ENCODE data around the gene HTRA1. TPM values are rescaled to one million over a fixed set of nuclear protein-coding genes. Genes with fewer than 3 reads are reported as not detected.

The HTRA1 gene
- total RNA-seq, 1 experiment from 2014 or later = 1,894 TPM

DNA sequence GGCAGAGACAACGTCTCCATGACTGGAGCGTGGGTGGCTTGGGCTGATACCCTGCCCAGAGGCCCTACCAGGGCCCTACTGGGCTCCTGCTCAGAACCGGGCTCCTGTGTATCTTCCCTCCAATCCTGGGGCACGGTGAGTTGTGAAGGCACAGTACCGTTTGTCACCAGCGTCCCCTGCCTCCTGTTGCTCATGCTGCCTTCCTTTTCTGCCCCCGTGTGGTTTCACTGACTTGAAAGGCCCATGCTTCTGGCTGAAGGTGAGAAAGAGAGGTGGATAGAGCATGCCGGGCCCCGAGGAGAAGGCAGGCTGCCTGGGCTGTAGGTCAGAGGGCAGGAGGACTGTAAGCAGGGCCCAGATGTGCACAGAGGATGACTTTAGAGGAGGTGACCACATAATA is 90.1 kb downstream of the HTRA1 start:
- no peak for DNase-seq (ENCODE audit: low read depth)

DNA sequence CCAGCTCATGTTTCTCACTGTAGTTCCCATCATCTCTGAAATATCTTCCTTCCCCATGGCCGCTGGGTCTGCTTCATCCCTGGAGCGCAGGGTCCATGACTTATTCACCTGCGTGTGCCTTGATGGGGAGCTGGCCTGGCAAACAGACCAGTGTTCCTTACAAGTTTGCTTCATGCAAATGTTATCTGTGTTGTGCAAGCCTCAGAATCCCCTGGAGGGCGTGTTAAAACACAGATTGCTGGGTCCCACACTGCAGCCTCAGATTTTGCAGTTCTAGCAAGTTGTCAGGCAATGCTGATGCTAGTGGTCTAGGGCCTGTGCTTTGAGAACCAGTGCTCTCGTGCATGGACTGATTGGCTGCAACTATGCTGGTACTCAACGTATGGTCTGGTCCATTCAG is 92.0 kb downstream of the HTRA1 start:
- no peak for DNase-seq (ENCODE audit: low read depth)

DNA sequence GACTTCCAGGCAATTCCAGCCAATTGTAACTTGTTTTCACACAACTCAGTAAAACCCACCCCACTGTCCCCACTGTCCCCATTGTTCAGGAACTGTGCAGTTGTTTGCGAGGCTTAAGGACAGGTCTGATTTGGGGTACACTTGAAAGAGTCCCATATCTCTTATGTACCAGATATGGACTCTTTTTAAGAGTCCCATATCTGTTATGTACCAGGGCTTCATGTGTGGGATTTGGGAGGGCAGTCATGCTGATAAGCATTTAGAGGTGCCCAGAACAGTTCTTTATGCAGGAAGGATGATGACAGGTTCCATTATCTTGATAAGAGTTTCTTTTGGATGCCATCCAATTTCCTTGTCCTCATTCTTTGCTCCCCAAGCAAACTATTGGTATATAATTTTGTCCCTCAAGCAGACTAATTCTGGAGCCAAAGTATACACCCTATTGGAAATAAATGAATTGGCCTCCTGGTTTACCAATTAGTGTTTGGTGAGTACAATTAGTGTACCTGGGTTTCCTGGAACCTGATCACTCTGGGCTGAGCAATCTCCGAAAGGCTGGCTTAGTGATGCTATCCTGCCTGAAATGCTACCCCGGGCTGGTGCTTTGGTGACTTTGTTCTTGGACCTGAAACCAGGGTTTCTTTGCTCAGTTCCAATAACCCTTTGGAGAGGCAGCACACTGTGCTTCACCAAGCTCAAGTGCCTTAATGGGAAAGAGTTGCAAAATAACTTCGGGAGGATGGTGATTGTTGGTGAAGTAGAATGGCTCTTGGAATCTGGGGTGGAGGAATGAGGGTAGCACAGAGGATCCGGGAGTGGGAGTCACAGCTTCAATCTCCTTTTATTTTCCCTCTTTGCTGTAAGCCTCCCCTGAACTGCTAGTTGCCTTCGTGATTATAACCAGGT is 93.0 kb downstream of the HTRA1 start:
- DNase-seq (ENCODE audit: low read depth) = no peak

DNA sequence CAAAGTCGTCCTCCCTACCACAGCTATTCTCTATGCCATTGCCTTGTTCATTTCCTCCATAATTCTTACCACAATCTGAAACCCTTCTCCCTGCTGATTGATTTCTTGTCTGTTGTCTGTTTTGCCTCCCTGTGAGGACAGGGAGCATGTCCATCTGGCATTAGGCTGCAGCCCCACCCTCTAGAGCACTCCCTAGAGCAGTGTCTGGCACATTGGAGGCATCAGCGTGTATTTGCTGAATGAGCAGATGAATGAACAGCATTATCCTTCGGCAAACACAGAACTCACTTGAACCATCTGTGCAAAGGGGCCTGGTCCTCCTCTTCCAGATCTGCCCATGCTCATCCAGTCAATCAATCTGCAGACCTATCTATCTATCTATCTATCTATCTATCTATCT is 94.1 kb downstream of the HTRA1 start:
- DNase-seq (ENCODE audit: low read depth) = no peak

DNA sequence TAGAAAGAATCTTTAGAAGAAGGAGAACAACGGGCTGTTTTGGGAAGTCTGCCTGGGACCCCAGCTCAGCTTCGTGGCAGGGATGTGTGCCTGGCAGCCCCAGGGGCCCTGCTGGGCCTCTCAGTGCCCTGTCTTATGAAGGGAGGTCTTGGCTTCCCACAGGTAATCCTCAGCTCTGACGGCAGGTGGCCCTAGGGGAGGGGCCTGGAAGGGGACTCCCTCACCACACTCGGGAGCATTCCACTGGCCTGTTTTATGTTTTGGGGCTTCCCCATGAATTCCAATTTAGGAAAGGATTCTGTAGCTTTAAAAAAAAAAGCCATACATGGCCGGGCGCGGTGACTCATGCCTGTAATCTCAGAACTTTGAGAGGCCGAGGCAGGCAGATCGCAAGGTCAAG is 96.2 kb downstream of the HTRA1 start:
- DNase-seq (ENCODE audit: low read depth) = peak; percentile 10

DNA sequence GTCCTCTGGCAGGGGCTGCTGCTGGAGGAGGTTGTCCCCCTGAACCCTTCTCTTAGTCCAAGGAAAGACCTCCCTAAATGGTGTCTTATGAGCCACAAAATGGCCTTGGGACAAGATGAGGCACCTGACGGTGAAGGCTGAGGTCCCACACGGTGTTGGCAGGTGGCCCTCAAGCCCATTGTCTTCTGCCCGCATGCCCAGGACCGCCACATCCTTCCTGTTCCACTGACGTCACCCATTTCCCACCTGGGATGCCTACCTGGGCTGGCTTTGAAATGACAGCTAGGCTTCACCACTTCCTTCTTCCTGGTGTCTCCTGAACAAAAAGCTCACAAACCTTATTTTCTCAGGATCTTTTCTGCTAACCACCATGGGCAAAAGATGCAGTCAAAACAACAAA is 97.1 kb downstream of the HTRA1 start:
- DNase-seq (ENCODE audit: low read depth) = no peak

DNA sequence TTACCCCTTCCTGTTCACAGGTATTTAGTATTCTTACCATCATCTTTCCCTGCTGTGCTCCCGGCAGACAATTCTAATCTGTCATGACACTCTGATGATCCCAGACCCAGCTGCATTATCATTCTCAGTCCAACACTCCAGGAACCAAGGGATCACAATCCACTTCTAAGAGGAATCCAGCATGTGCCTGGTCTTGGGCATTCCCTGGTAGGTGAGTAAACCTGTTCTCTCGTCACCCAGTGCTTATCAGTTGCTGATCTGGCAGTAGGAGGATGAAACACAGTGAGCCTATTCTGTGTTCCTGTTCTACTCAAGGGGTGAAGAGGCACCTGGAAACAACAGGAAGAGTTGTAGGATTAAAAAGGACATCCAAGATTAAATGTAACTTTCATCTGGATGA is 97.9 kb downstream of the HTRA1 start:
- DNase-seq (ENCODE audit: low read depth) = no peak

DNA sequence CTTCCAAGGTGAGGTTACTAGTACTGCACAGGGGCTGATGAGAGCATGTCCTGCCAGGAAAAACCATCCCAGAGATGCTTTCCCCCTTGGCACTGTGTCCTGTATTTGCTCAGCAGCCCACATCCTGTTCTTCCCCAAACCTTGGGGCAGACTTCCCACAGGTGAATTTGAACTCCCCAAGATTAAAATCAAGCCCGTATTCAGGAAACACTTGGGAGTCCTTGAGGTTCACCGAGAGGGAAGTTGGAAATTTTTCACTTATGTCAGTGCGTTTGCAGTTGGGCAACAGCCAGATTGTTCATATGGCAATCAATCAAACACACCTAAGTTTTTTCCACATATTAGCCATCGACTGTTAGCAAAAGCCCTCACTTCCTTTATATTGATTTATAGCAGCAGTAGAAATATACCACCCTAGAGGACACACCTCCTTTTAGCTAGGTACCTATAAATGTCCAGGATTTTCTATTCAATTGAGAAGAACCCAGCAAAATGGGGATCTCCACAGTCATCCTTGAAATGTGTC is 99.0 kb downstream of the HTRA1 start, which contains the start of gene DMBT1:
DMBT1 (plus strand) TSS at position 476 of the 526 bp plus-strand sequence; CDS start at position 493, 17 bp downstream.
- DNase-seq (ENCODE audit: low read depth) = no peak

DNA sequence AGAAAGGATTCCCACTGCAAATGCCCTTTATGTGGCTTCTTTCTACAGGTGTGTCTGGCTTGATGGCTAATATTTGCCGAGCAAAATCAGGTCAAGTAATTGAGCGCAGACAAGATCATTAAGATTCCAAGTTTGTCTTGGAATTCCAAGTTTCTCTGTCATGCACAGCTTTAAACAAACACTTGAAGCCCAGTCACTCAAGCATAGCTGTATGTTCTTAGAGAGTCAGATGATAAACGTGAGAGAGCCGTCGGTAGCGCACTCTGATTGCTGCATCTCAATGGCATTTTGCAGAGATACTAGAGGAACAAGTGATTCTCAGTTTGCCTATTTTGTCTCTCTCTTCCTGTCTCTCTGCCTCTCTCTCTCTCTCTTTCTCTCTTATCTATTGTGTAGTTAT is 99.9 kb downstream of the HTRA1 start:
- no peak for DNase-seq (ENCODE audit: low read depth)

DNA sequence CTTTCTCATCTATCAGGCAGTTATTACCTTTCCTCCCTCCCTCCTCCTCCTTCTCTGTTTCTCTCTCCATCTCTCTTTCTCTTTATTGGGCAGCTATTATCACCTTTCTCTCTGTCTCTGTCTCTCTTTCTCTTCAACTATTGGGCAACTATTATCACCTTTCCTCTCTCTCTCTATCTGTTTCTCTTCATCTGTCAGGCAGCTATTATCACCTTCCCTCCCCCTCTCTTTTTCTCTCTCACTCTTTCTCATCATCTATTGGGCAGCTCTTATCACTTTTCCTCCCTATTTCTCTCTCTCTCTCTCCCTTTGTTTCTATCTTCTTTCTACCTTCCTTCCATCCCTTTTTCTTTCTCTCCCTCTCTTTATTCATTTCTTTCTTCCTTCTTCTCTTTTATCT is 100.4 kb downstream of the HTRA1 start:
- no peak for DNase-seq (ENCODE audit: low read depth)

Other genes starting within 250 kb of the HTRA1 start
- gene BTBD16, start 190.3 kb upstream of the HTRA1 start, total RNA-seq (2014; rRNA removed) = not detected in 2 replicates
- 10.1 and 17.3 TPM in 2 replicates for gene PLEKHA1, start 86.8 kb upstream of the HTRA1 start, total RNA-seq (2014; rRNA removed)
- not detected in 2 replicates for gene ARMS2, start 6.9 kb upstream of the HTRA1 start, total RNA-seq (2014; rRNA removed)
- 18.4 and 21.9 TPM in 2 replicates for gene DMBT1, start 99.2 kb downstream of the HTRA1 start, total RNA-seq (2014; rRNA removed)
- not detected in 2 replicates for gene C10orf120, start 238.3 kb downstream of the HTRA1 start, total RNA-seq (2014; rRNA removed)